ENCODE data around the gene LRP1. TPM values are rescaled to one million over a fixed set of nuclear protein-coding genes. Genes with fewer than 3 reads are reported as not detected.

Gene LRP1
- total and polyA plus RNA-seq, 2 of the 13 experiments (the other 11 are each of a cell fraction or from before 2014, with no cell fraction given): 14.7 to 30.8 TPM

GRCh38 chr12:57127101-57127725, 1.1 kb upstream of the LRP1 start (continued):
- TF ChIP-seq ZNF335 (CRISPR knock-in tag; IDR thresholded peaks at IDR 0.05) (peak; percentile 80; the same call in 1 of the 2 replicates), ZNF816 (CRISPR knock-in tag; IDR thresholded peaks at IDR 0.05; ENCODE audit: borderline replicate concordance) (0 out of 2 replicates have a peak, but pooled peaks have one; percentile 19), MAZ (IDR thresholded peaks at IDR 0.05; ENCODE audit: borderline replicate concordance, low read depth, low read length) (no peak), MAZ (CRISPR knock-in tag; IDR thresholded peaks at IDR 0.05; ENCODE audit: low read depth) (peak; percentile 41; the same call in 1 of the 2 replicates), ZNF143 (CRISPR knock-in tag; IDR thresholded peaks at IDR 0.05) (no peak; the same call in 1 of the 2 replicates), ZNF275 (CRISPR knock-in tag; IDR thresholded peaks at IDR 0.05; ENCODE audit: borderline replicate concordance) (no peak), THAP9 (CRISPR knock-in tag; IDR thresholded peaks at IDR 0.05; ENCODE audit: borderline replicate concordance) (no peak), ZBTB34 (CRISPR knock-in tag; IDR thresholded peaks at IDR 0.05) (peak; percentile 77; the same call in 1 of the 2 replicates), SOX13 (IDR thresholded peaks at IDR 0.05) (no peak), SOX13 (CRISPR knock-in tag; conservative IDR thresholded peaks at IDR 0.05 in 1 of 2, IDR thresholded peaks at IDR 0.05 in 1 of 2) (peak in 1 of 2 experiments; percentile 49; a peak in 1 of 4 replicates), NR2C2 (CRISPR knock-in tag; IDR thresholded peaks at IDR 0.05; ENCODE audit: borderline replicate concordance) (no peak), ZNF800 (CRISPR knock-in tag; IDR thresholded peaks at IDR 0.05) (peak; percentile 19; the same call in 1 of the 2 replicates), FOXK2 (IDR thresholded peaks at IDR 0.05) (no peak), ZNF687 (CRISPR knock-in tag; IDR thresholded peaks at IDR 0.05) (peak; percentile 80), ZNF747 (CRISPR knock-in tag; IDR thresholded peaks at IDR 0.05; ENCODE audit: borderline replicate concordance) (no peak), ZEB1 (IDR thresholded peaks at IDR 0.05; ENCODE audit: insufficient replicate concordance, low read depth) (no peak), ZNF562 (CRISPR knock-in tag; IDR thresholded peaks at IDR 0.05; ENCODE audit: borderline replicate concordance) (no peak)

Measured in HepG2 (cell line).